ENCODE results near the gene ITSN1. TPM values are rescaled to one million over a fixed set of nuclear protein-coding genes. Genes with fewer than 3 reads are reported as not detected.

The ITSN1 gene
- total RNA-seq, 3 donors from 2014 or later (not counting 1 experiment from before 2014, with no cell fraction given) = 1.5 to 5.1 (median 2.7) TPM

GRCh38 chr21:33944185-33944763 is 302.0 kb downstream of the ITSN1 start:
- Histone ChIP-seq H3K27ac (ENCODE audit: low read length) (no peak overlapping the region), H3K4me3 (ENCODE audit: low read length) (no peak overlapping the region), H3K9me3 (ENCODE audit: control insufficient read depth, insufficient read depth, low read length) (no peaks in the 10 kb centered on the region), H3K27me3 (ENCODE audit: control insufficient read depth, insufficient read depth, low read length) (no peaks in the 10 kb centered on the region), H3K4me1 (ENCODE audit: control insufficient read depth, insufficient read depth, low read length) (peaks cover 29% of the 10 kb centered on the region), H3K36me3 (ENCODE audit: control insufficient read depth, insufficient read depth, low read length) (no peaks in the 10 kb centered on the region)
- Mint-ChIP-seq H3K9me3 (peaks cover 0 to 2% of the 10 kb centered on the region in 2 donors), H3K36me3 (no peaks in the 10 kb centered on the region), H3K27me3 (ENCODE audit: low read depth in 2 of 2) (no peaks in the 10 kb centered on the region), H3K4me3 (no peak overlapping the region), H3K27ac (peak overlapping the region; percentile 8 to 79), H3K4me1 (peaks cover 34 to 50% of the 10 kb centered on the region in 2 donors)
- TF ChIP-seq CTCF (IDR thresholded peaks at IDR 0.05) = no peak
- intact Hi-C loops (cut with micrococcal nuclease) = no loop called here
- no peak for ATAC-seq
- 100% methylated on average over 1 of the region's 1 CpG for WGBS (ENCODE audit: insufficient coverage)
- no peak for DNase-seq

GRCh38 chr21:33945652-33946270 is 303.5 kb downstream of the ITSN1 start:
- no peak for TF ChIP-seq CTCF (IDR thresholded peaks at IDR 0.05)
- Mint-ChIP-seq H3K9me3 (peaks cover 0 to 2% of the 10 kb centered on the region in 2 donors), H3K4me1 (peaks cover 49 to 62% of the 10 kb centered on the region in 2 donors), H3K4me3 (no peak overlapping the region), H3K27ac (peak overlapping the region; percentile 96 to 99), H3K36me3 (no peaks in the 10 kb centered on the region), H3K27me3 (ENCODE audit: low read depth in 2 of 2) (no peaks in the 10 kb centered on the region)
- peak overlapping the region; percentile 8 for H3K27ac ChIP-seq (ENCODE audit: low read length)
- WGBS (ENCODE audit: insufficient coverage) = 67% methylated on average over 2 of the region's 2 CpGs
- peak in 1 of 2 donors; percentile 48 for DNase-seq
- H3K4me3 ChIP-seq (ENCODE audit: low read length) = no peak overlapping the region
- peaks cover 42% of the 10 kb centered on the region for H3K4me1 ChIP-seq (ENCODE audit: control insufficient read depth, insufficient read depth, low read length)
- no peaks in the 10 kb centered on the region for H3K36me3 ChIP-seq (ENCODE audit: control insufficient read depth, insufficient read depth, low read length)
- intact Hi-C loops (cut with micrococcal nuclease) = no loop called here
- no peaks in the 10 kb centered on the region for H3K9me3 ChIP-seq (ENCODE audit: control insufficient read depth, insufficient read depth, low read length)
- H3K27me3 ChIP-seq (ENCODE audit: control insufficient read depth, insufficient read depth, low read length) = no peaks in the 10 kb centered on the region
- ATAC-seq = no peak

- H3K36me3 ChIP-seq (ENCODE audit: control insufficient read depth, insufficient read depth, low read length) = no peaks in the 10 kb centered on the region
- H3K27me3 ChIP-seq (ENCODE audit: control insufficient read depth, insufficient read depth, low read length) = no peaks in the 10 kb centered on the region
- intact Hi-C loops (cut with micrococcal nuclease) = loop anchor here (1.0 to 2.0 kb wide), 5 partner anchors 11 to 125 kb away; partner anchors contain the start of genes ATP5PO, MRPS6 and SLC5A3
- ATAC-seq (peak; percentile 47 to 76 (median 63)), DNase-seq (peak; percentile 75 to 95)
- no peak for TF ChIP-seq CTCF (IDR thresholded peaks at IDR 0.05)
- H3K4me3 Mint-ChIP-seq = peak overlapping the region; percentile 76
- peak overlapping the region; percentile 98 for H3K27ac ChIP-seq (ENCODE audit: low read length)
- WGBS (ENCODE audit: insufficient coverage) = 24% methylated on average over 9 of the region's 9 CpGs
- no peaks in the 10 kb centered on the region for H3K27me3 Mint-ChIP-seq (ENCODE audit: low read depth in 2 of 2)
- peak overlapping the region; percentile 96 to 99 for H3K27ac Mint-ChIP-seq
- peaks cover 63 to 72% of the 10 kb centered on the region in 2 donors for H3K4me1 Mint-ChIP-seq
- H3K9me3 Mint-ChIP-seq = peaks cover 0 to 2% of the 10 kb centered on the region in 2 donors
- H3K4me3 ChIP-seq (ENCODE audit: low read length) = peak overlapping the region; percentile 6
- peaks cover 58% of the 10 kb centered on the region for H3K4me1 ChIP-seq (ENCODE audit: control insufficient read depth, insufficient read depth, low read length)
- H3K9me3 ChIP-seq (ENCODE audit: control insufficient read depth, insufficient read depth, low read length) = no peaks in the 10 kb centered on the region
- no peaks in the 10 kb centered on the region for H3K36me3 Mint-ChIP-seq
Observed at GRCh38 chr21:33947451-33948095, 305.3 kb downstream of the ITSN1 start.
